Endometrium (tissue), 2 donors: ENCODE measurements around the gene TMC5.

Source experiments
- FAIRE-seq: peaks from 2 replicates; lab custom pipeline; 2012; peaks lifted over from hg19 to GRCh38; lab: Jason Lieb, UNC
- donor health status: control.
- donor health status: control.

TMC5 gene

DNA sequence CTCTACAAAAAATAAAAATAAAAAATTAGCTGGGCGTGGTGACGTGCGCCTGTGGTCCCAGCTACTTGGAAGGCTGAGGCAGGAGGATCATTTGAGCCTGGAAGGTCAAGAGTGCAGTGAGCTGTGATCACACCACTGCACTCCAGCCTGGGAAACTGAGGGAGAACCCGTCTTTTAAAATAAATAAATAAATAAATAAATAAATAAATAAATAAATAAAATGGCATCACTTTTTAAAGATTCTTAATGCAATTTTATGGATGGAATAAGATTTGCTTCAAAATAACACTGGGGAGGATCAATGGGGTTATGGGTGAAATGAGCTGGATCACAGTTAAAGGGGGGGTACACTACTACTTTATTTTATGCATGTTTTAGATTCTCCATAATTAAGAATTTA is 89.3 kb downstream of the TMC5 start:
- FAIRE-seq: no peak

- FAIRE-seq: no peak
Measured at GRCh38 chr16:19507867-19508266, 90.2 kb downstream of the TMC5 start.

- FAIRE-seq: no peak
Measured at GRCh38 chr16:19512297-19512696, 94.6 kb downstream of the TMC5 start.

GRCh38 chr16:19513377-19514053 is 95.8 kb downstream of the TMC5 start:
- peak; percentile 54 for FAIRE-seq

DNA sequence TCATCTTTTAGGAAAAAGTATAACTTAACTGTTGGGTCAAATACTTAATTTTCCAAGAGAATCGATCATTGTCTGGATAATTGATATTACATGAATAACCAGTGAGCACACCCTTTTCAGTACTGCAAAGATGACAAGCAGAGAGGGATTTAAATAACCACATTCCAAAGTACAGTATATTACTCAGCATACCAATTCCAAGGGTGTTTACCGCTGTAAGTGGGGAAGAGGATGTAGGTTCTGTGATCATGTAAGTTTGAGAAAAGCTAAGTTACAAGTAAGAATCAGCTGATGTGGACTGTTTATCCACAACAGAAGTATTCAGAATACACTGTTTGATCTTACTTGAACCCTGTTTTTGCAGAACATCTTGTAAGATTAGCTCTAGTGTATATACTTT is 98.1 kb downstream of the TMC5 start:
- FAIRE-seq: no peak

DNA sequence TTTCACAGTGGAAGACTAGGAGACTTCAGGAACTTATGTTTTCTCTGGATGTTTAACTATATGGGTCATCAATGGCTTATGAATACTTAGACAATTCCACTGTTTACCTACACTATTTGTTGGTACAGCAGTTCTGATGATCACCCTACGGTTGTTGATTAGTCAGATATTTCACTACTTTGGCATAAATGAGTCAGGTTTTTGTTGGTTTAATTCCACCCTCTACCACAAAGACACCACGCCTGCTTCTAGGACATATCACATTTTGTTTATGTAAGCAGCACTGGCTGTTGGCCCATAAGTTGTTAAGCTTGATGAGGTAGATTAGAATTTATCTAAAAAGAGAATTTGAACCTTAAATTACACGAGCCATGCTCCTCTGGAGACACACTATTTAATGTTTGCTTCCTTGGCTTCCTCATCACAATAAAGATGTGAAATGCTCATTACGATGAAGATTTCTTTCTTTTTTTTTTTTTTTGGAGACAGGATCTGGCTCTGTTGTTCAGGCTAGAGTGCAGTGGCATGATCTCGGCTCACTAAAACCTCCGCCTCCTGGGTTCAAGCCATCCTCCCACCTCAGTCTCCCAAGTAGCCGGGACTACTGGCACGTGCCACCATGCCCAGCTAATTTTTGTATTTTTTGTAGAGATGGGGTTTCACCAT is 99.9 kb downstream of the TMC5 start:
- no peak for FAIRE-seq

- FAIRE-seq: no peak
Measured at GRCh38 chr16:19518388-19518787, 100.7 kb downstream of the TMC5 start.

DNA sequence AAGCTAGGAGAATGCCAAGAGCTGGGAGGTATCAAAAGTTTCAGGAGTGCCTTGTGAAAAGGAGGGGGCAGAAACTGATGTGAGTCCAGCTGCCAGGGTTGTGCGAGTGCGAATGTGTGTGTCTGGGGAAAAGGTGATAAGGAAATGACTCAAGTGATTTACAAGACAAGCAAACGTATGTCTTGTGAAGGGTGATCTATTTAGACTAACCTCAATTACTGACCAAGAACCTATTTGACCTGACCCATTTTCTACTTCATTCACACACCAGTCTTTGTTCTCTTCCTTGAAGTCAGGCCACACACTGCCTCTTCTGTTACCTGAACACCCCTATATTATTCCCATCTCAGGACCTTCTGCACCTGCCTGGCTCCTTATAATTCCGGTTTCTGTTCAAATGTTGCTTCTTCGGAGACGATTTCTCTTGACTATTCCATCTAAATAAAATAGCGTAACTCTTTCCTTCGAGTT is 103.2 kb downstream of the TMC5 start:
- no peak for FAIRE-seq

GRCh38 chr16:19521471-19522396 is 104.1 kb downstream of the TMC5 start, which contains the start of gene GDE1:
Gene GDE1, minus strand, starts transcription at chr16:19522098. Its CDS starts 134 bp downstream, at chr16:19521964.
- FAIRE-seq: peak; percentile 26

DNA sequence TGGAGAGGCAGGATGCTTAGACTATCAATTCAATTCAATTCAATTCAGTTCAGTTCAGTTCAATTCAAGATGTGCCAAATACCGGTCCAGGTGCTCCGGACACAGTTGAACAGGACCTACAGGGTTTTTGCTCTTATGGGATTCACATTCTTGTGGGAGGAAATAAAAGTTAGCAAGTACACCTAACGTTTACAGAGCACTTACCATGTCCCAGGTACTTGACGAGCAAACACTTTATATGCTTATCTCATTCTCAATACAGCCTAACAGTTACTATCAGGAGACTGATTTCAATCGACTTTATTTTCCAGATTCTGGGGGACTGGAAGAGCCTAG is 104.7 kb downstream of the TMC5 start:
- no peak for FAIRE-seq

GRCh38 chr16:19522760-19523159 is 105.1 kb downstream of the TMC5 start:
- FAIRE-seq: no peak

DNA sequence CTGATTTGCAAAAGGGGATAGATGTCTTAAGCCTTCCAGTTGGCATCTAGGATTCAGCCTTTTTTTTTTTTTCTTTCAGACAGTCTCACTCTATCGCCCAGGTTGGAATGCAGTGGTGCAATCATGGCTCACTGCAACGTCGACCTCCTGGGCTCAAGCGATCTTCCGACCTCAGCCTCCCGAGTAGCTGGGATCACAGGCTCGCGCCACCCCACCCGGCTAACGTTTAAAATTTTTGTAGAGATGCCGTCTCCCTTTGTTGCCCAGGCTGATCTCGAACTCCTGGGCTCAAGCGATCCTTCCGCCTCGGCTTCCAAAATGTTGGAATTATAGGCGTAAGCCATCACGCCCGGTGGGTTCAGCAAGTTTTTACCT is 105.5 kb downstream of the TMC5 start:
- no peak for FAIRE-seq

DNA sequence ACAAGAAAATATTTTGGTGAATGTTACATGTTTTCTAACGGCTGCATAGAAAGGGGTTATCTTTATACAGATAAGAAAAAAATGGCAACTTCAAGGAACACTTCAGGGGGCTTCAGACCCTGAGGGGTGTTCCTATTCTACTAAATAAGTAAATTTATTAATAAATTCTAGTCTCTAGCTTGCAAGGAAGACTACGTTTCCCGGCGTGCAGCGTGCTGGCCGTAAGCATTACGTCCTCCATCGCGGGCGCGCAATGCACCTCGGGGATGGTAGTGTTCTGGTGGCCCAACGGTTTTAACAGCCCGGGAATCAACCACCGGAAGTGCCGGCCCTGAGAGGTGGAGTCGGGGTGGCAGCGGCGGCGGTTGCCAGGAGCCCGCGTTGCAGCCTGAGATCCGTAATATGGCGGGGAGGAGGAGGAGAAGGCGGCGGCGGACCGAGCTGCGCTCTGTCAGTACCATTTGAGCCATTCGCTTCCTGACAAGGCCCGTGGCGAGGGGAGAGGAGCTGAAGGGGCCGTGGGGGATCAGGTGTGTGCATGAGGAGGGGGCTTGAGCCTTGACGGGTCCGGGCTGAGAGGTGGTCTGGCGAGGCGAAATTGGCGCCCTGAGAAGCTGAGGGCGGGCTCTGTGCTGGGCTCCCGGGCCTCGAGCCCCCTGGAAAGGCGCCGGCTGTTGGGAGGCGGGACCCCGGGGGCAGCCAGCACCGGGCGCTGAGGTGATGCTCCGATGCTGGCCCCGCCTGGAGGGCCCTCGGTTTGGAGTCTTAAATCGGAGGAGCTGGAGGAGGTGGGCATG is 106.1 kb downstream of the TMC5 start, which contains the start of gene CCP110:
TSS of gene CCP110 (plus strand) at position 384 of the 797 bp plus-strand sequence. CDS start 3,940 bp downstream, outside the sequence.
- peak; percentile 91 for FAIRE-seq

GRCh38 chr16:19524356-19524615 is 106.6 kb downstream of the TMC5 start:
- FAIRE-seq: no peak

DNA sequence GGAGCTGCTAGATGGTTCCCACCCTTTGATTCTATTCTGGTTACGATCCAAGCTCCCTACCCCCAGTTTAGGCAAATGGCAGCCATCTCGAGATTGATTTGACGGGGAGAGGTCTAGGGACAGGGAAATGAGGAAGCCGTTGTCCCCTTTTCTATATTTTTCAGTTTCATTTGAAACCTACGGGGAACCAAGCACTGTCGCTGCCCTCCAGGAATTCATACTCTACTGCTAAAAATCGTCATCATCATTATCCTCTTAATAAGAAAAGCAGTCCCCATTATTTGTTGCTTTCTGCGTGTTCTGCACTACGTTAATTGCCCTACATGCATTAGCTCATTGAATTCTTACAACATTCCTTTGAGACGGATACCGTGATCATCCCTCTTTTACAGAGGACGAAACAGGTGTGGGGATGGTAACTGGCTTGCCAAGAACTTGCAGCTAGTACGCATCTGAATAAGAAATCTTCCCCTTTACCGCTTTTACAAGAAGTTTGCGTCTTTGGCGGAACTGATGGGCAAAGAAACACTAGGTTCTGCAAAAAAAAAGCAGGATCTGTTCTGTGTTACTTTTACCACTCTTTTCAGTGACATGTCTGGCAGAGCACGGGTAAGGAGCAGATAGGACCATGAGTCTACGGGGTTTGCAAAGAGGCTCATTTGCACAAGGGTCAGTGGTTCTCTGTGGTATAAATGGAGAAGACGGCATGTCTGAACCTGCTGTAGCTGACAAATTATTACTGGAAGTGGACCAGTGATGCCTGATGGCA is 107.1 kb downstream of the TMC5 start:
- FAIRE-seq: no peak

DNA sequence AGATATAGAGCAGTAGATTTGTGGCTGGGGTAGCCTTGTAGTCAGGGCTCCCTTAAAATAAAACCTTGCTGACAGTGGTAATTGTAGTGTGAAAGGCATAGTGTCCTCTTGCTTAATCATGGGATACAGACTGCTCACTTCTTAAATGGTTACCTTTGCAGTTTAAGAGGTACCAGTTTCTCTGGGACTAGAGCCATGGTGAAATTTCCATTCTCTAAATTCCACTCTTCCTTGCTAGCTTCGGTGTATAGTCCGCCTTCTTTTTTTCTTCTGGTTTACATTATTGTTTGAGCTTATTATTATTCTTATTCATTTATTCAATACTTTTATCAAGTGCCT is 107.7 kb downstream of the TMC5 start:
- FAIRE-seq: no peak

- no peak for FAIRE-seq
Measured at GRCh38 chr16:19527161-19527560, 109.5 kb downstream of the TMC5 start.

DNA sequence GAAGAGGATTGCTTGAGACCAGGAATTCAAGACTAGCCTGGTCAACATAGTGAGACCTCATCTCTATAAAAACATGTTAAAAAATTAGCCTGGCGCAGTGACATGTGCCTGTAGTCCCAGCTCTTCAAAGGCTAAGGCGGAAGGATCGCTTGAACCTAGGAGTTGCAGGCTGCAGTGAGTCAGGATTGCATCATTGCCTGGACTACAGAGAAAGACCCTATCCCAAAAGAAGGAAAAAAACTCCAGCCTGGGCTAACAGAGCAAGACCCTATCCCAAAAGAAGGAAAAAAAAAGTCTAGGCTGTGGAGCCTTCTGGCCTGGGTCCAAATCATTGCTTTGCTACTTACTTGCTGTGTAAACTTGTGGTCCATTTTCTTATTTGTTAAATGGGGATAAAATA is 111.0 kb downstream of the TMC5 start:
- no peak for FAIRE-seq

- FAIRE-seq: no peak
Measured at GRCh38 chr16:19532601-19533000, 114.9 kb downstream of the TMC5 start.

- no peak for FAIRE-seq
Measured at GRCh38 chr16:19540241-19540970, 122.7 kb downstream of the TMC5 start.
